GM21367 (cell line): Measurements from ENCODE around the gene CFAP57.
"Not testable (repeated sequence)": the region's sequence is repeated elsewhere in the genome, so short reads cannot be mapped to it uniquely, and the experiment has no call there.

Source experiments
- ATAC-seq: cut with Tn5 transposase; IDR thresholded peaks from one replicate; pipeline ENCODE4 v1.9.1; 2021; ENCODE audit not compliant: unreplicated experiment

CFAP57 gene

GRCh38 chr1:43171876-43172526, at the start of gene CFAP57, which contains the start of gene EBNA1BP2:
Gene CFAP57 (plus strand): TSS chr1:43172330. CDS start chr1:43172754, 424 bp downstream.
Gene EBNA1BP2 (minus strand): TSS chr1:43172290. CDS start chr1:43172118, 172 bp downstream.
- ATAC-seq: peak; percentile 67

DNA sequence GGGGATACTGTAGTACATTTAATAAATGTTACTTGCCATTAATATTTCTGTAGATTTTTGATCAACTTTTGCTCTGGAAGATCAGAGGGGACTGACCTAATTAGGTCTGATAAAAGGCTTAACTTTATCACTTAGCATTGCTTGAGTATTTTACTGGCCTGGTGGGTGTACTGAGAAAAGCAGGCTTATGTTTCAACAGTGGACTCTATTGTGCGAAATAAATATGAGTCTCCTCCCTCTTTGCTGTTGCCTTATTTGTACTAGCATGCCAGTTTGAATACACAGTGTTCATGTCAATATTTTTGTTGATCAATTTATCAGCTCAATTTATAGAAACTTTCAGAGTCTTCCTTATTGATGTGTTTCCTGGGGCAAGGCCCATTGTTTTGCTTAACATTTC, 49.1 kb upstream of the CFAP57 start:
- ATAC-seq: no peak

DNA sequence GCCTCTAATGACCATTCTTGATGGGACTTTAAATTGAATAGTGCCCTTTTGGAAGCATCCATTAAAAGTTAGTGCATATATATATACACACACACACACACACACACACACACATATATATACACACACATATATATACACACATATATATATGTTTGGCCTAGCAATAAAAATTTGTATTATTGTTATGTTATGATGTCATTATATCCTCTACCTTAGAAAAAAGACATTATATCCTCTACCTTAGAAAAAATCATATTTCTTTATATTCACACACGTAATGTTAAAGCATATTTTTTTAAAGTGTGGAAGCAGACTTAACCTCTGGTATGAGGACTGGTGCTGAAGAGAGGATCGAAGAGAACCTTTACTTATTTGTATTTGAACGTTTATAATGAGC, 43.3 kb upstream of the CFAP57 start:
- no peak for ATAC-seq

DNA sequence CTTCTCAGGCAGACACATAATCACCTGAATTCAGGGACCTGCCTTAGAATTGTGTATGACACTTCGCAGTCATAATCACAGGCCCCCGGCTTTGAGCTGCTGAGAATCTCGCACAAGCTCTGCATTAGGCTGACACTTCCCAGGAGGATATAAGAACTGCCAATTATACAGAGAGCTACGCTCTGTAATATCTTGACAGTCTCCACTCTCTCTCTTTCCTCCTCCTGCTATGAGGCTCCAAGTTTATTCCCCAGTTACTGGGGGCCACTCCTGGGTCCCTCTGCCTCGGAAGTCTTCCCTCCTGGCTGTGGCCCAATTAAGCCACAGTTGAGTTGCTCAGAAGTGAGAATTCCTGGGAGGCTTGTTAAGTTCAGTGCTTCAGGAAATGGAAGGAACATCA, 42.7 kb upstream of the CFAP57 start:
- no peak for ATAC-seq

GRCh38 chr1:43134068-43134467, 38.1 kb upstream of the CFAP57 start:
- ATAC-seq: no peak

DNA sequence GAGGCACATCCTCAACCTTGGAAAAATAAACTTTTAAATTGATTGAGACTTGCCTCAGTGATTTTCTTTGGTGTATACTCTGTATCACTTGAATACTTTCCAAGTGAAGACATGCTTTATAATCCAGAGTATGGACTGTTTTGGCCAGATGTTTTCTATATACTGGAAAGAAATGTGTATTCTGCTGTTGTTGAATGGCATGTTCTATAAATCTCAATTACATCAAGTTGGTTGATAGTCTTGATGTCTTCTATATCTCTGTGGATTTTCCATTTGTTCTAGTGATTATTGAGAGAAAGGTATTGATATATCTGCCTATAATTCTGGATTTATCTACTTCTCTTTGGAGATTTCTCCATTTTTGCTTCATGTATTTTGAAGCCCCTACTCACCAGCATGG, 37.5 kb upstream of the CFAP57 start:
- no peak for ATAC-seq

- no peak for ATAC-seq
Observed at GRCh38 chr1:43135857-43136781, 36.0 kb upstream of the CFAP57 start.

DNA sequence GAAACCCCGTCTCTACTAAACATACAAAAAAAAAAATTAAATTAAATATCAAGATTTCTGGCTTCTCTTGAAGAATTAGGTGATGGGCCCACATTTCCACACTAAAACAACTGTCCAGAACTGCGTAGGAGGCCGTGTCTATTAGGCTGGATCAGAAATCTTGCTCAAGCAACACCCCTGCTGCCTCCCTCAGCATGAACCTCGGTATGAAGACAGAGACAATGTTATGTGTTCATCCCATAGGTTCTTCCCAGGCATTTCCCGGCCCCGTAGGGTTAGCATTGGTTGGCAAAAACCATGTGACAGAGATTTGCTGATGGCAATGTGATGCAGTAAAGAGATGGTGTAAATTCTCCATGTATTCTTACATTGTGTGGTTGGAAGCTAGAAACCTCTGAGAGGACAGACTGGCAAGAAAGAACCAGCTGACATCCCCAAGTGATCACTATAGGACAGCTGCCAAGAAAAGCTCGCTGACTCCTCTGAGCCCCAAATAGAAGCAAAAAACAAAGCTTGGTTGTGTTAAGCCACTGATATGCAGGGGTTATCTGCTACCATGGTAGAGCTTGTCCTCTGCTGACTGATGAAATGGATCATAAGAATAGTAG, 34.6 kb upstream of the CFAP57 start:
- ATAC-seq: no peak

DNA sequence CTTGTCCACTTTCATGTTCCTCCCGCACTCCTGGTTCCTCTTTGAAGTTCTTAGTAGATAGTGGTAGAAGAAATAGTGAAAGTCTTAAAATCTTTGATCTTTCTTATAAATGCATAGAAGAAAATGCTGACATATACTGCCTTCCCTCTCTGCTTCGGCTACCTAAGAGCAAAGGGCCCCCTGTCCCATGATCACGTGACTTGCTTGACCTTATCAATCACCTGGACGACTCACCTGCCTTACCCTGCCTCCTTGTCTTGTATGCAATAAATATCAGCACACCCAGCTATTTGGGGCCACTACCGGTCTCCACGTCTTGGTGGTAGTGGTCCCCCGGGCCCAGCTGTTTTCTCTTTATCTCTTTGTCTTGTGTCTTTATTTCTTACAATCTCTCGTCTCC, 32.8 kb upstream of the CFAP57 start:
- not testable (repeated sequence) for ATAC-seq

GRCh38 chr1:43140010-43140409, 32.1 kb upstream of the CFAP57 start:
- no peak for ATAC-seq

- ATAC-seq: no peak
Observed at GRCh38 chr1:43140583-43140982, 31.5 kb upstream of the CFAP57 start.

DNA sequence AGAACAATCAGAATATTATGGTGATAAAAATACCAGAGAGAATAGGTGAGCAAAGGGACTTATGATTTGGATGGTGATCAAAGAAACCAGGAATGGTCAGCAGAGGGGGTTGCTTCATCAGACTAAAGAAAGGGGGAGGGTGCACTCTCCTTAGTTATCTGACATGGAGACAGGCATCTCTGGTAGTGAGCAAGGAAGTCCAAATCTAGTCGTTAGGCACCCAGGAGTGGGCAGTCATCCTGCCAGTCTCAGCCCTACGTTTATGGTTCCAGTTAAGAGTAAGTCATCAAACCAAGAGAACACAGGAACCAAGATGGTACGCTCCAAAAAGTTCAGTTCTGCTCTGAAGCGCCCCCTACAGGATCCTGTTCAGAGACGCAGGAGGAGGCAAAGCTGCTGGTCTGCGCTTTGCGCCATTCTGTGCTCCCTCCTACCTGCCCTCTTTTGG, 28.7 kb upstream of the CFAP57 start:
- ATAC-seq: no peak

- ATAC-seq: no peak
Observed at GRCh38 chr1:43144237-43144636, 27.9 kb upstream of the CFAP57 start.

- no peak for ATAC-seq
Observed at GRCh38 chr1:43147625-43148327, 24.4 kb upstream of the CFAP57 start.

DNA sequence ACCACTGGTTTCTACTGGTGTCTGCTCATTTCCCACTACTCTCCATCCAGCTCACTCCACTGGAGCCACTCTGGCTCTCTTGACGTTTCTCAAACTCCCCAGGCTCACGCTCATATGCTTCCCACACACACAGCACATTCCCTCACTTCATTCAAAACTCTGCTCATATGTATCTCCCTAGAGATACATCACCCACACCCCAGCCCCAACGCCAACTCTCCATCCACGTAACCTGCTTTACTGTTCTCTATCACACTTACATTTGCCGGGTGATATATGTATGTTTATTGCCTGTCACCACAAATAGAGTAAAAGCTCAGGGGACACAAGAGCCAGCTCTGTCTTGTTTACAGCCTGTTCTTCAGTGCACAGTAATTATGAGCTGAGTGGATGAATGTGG, 22.2 kb upstream of the CFAP57 start:
- ATAC-seq: no peak

- no peak for ATAC-seq
Observed at GRCh38 chr1:43152866-43153265, 19.3 kb upstream of the CFAP57 start.

DNA sequence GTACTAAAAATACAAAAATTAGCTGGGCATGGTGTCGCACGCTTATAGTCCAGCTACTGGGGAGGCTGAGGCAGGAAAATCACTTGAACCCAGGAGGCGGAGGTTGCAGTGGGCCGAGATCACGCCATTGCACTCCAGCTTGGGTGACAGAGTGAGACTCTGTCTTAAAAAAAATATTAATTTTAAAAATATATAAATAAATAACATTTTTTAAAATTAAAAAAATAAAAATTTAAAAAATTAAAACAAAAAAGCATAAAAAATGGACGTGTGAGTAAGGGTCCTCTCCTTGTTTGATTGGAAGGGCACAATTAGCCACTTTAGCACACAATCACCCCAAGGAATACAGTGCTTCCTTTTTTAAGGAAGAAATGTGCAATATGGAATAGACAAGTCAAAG, 18.7 kb upstream of the CFAP57 start:
- ATAC-seq: no peak

DNA sequence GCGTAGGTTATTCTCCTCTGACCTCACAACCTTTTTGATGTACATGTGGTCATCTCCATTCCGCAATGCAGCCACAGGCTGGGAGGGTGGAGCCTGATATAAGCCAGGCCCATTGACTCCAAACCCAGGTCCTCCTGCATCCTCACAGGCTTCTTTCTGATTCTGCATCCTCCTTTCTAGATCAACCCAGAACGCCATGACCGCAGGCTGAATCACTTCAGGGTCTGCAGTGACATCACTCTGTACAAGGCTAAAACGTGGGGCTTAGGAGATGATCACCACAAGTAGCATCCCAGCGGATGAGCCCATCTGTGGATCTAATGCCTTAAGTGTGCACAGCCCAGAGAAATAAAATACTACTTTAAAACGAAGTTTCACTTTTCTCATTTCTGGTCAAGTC, 16.1 kb upstream of the CFAP57 start:
- no peak for ATAC-seq

GRCh38 chr1:43165162-43165561, 7.0 kb upstream of the CFAP57 start:
- no peak for ATAC-seq

DNA sequence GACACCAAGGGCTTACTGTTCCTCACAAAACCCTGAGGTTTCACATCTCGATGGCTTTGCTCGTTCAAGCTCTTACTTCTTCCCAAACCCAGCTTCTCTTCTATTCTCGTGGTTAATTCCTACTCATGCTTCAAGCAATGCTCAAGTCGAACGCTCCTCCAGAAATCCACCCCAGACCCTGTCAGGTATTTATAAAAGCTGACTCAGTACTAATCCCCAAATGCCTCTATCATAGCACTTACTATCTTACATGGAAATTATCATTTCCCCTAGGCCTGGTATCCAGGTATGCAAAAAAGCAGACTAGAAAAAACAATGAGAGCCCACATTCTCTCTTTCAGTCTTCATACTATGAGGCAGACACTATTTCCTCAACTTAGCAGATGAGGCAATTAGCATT, 6.4 kb upstream of the CFAP57 start:
- no peak for ATAC-seq

DNA sequence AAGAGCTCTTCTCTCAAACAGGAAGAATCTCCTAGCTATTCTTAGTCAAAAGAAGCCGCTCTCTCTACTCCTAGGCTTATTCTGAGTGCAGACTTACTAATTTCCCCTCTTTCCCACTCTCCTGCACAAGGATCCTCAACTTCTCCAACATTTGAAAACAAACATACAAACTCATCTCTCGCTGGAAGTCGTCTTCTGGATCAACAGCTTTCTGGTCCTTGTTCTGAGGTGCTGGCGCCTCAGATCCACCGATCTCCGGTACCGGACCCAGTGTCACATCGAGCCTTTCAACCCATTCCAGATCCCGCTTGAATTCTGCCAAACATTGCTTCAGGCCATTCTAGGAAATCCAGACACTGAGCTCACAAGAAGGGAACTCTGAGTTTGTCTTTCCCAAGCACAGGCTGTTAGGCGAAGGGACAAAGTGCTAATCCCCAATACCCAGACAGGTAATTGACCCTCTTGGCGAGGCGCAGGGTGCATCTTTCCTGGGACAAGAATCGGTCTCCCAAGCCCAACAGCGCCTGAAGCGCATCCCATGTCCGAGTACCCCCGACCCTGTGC, 736 bp upstream of the CFAP57 start:
- peak; percentile 9 for ATAC-seq
